GM23338 (cell line): ENCODE measurements around the gene USP20.

ENCODE experiments used
- CREB1 ChIP-seq: fragments of 250-450 bp; sonication (Bioruptor Pico); IDR thresholded peaks from 2 replicates; pipeline ENCODE4 v1.5.0; 2020; ENCODE audit warnings: low read depth, mild to moderate bottlenecking, moderate library complexity
- ETS1 ChIP-seq: IDR thresholded peaks from 2 replicates; pipeline ENCODE4 v1.6.1; 2016; ENCODE audit warnings: antibody characterized with exemption
- EZH2 ChIP-seq: fragments of 200-600 bp; sonication (generic); IDR thresholded peaks from one replicate; pipeline ENCODE4 v1.8.0; 2017; ENCODE audit warnings: antibody characterized with exemption, mild to moderate bottlenecking, low read depth; ENCODE audit not compliant: unreplicated experiment
- EZH2phosphoT487 ChIP-seq: fragments of 200-600 bp; sonication (generic); IDR thresholded peaks from one replicate; pipeline ENCODE4 v1.8.1; 2018; ENCODE audit warnings: antibody characterized with exemption; ENCODE audit not compliant: unreplicated experiment
- JUNB ChIP-seq: IDR thresholded peaks from one replicate; pipeline ENCODE4 v1.6.1; 2016; ENCODE audit warnings: antibody characterized with exemption; ENCODE audit not compliant: unreplicated experiment
- NANOG ChIP-seq: IDR thresholded peaks from 2 replicates; pipeline ENCODE4 v1.6.1; 2016; ENCODE audit warnings: antibody characterized with exemption, borderline replicate concordance
- POLR2AphosphoS5 ChIP-seq: IDR thresholded peaks from 2 replicates; pipeline ENCODE4 v1.6.1; 2016; ENCODE audit warnings: antibody characterized with exemption, low read depth
- STAT1 ChIP-seq: IDR thresholded peaks from one replicate; pipeline ENCODE4 v1.6.1; 2016; ENCODE audit warnings: antibody characterized with exemption; ENCODE audit not compliant: unreplicated experiment
- ZNF114 ChIP-seq: fragments of 250-450 bp; sonication (Bioruptor Pico); IDR thresholded peaks from 2 replicates; pipeline ENCODE4 v1.5.0; 2020; ENCODE audit warnings: mild to moderate bottlenecking, moderate library complexity
- ZNF331 ChIP-seq: fragments of 250-450 bp; sonication (Bioruptor Pico); IDR thresholded peaks from 2 replicates; pipeline ENCODE4 v1.5.0; 2020; ENCODE audit warnings: low read depth, mild to moderate bottlenecking, moderate library complexity
- TF ChIP-seq, protein P1 (sequence below), 2 experiments: fragments of 200-600 bp in 1 of 2; sonication (generic) in 1 of 2; conservative IDR thresholded peaks; 2 replicates each; pipeline versions ENCODE4 v1.5.1 to v1.6.1; 2016 to 2017; ENCODE audit warnings: antibody characterized with exemption in 2 of 2, low read depth in 2 of 2, mild to moderate bottlenecking in 2 of 2, moderate library complexity in 1 of 2
- TF ChIP-seq, protein P2 (sequence below): IDR thresholded peaks from one replicate; pipeline ENCODE4 v1.6.1; 2018; ENCODE audit warnings: antibody characterized with exemption; ENCODE audit not compliant: unreplicated experiment

DNA sequence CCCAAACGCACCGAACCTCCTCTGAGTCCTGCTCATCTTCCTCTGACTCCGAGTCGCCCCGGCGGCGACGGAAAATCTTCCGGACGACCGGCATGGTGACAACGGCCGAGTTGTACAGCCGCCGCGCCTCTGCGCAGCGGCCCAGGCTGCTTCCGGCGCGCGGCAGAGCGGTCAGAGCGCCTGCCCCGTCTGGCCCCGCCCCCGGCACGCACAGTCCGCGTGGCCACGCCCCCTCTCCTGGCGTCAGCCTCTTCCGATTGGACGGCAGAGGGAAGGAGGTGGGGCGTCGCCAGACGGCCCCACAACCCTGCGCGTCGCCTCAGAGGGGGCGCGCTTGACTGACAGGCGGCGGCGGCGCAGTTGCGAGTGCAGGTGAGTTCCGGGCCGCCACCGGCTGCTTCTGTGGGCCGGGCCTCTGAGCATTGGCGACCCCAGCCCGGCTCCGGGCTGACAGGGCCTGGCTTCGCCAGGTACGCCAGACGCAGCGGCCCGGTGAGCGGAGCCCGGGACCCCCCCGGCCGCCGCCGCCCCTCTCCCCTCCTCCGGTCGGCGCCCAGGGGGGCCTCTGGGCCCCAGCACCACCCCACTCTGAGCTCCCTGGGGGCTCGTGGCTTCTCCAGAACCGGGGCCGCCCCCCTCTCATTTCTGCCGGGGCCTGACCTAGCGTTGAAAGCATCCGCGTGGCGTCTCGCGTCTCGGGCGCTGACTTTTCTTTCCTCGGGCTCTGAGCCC, at the start of gene USP20, which contains the start of gene C9orf78:
- TF ChIP-seq, protein P1, sequence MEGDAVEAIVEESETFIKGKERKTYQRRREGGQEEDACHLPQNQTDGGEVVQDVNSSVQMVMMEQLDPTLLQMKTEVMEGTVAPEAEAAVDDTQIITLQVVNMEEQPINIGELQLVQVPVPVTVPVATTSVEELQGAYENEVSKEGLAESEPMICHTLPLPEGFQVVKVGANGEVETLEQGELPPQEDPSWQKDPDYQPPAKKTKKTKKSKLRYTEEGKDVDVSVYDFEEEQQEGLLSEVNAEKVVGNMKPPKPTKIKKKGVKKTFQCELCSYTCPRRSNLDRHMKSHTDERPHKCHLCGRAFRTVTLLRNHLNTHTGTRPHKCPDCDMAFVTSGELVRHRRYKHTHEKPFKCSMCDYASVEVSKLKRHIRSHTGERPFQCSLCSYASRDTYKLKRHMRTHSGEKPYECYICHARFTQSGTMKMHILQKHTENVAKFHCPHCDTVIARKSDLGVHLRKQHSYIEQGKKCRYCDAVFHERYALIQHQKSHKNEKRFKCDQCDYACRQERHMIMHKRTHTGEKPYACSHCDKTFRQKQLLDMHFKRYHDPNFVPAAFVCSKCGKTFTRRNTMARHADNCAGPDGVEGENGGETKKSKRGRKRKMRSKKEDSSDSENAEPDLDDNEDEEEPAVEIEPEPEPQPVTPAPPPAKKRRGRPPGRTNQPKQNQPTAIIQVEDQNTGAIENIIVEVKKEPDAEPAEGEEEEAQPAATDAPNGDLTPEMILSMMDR (conservative IDR thresholded peaks at IDR 0.05; ENCODE audit: low read depth in 2 of 2): no peak
- peak; percentile 90 for TF ChIP-seq POLR2AphosphoS5
- no peak for TF ChIP-seq EZH2
- TF ChIP-seq CREB1: peak; percentile 96
- TF ChIP-seq, protein P2, sequence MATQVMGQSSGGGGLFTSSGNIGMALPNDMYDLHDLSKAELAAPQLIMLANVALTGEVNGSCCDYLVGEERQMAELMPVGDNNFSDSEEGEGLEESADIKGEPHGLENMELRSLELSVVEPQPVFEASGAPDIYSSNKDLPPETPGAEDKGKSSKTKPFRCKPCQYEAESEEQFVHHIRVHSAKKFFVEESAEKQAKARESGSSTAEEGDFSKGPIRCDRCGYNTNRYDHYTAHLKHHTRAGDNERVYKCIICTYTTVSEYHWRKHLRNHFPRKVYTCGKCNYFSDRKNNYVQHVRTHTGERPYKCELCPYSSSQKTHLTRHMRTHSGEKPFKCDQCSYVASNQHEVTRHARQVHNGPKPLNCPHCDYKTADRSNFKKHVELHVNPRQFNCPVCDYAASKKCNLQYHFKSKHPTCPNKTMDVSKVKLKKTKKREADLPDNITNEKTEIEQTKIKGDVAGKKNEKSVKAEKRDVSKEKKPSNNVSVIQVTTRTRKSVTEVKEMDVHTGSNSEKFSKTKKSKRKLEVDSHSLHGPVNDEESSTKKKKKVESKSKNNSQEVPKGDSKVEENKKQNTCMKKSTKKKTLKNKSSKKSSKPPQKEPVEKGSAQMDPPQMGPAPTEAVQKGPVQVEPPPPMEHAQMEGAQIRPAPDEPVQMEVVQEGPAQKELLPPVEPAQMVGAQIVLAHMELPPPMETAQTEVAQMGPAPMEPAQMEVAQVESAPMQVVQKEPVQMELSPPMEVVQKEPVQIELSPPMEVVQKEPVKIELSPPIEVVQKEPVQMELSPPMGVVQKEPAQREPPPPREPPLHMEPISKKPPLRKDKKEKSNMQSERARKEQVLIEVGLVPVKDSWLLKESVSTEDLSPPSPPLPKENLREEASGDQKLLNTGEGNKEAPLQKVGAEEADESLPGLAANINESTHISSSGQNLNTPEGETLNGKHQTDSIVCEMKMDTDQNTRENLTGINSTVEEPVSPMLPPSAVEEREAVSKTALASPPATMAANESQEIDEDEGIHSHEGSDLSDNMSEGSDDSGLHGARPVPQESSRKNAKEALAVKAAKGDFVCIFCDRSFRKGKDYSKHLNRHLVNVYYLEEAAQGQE: no peak
- no peak for TF ChIP-seq EZH2phosphoT487
- no peak for TF ChIP-seq JUNB
- TF ChIP-seq STAT1: no peak
- TF ChIP-seq ZNF331 (CRISPR knock-in tag): no peak
- TF ChIP-seq ETS1: peak; percentile 74; the same call in 1 of the 2 replicates
- TF ChIP-seq NANOG: no peak
- TF ChIP-seq ZNF114: no peak
